ENCODE data around the gene TMEM236.

TMEM236 gene

GRCh38 chr10:17817790-17818189 is 65.8 kb downstream of the TMEM236 start:
- TF ChIP-seq NFIC (IDR thresholded peaks at IDR 0.05) (no peak), RAD21 (IDR thresholded peaks at IDR 0.05; ENCODE audit: low read depth) (no peak), ZBTB7A (IDR thresholded peaks at IDR 0.05; ENCODE audit: low read depth) (no peak), USF1 (IDR thresholded peaks at IDR 0.05) (no peak), TAF1 (IDR thresholded peaks at IDR 0.05; ENCODE audit: low read depth) (no peak), EP300 (IDR thresholded peaks at IDR 0.05; ENCODE audit: borderline replicate concordance) (no peak), TCF12 (IDR thresholded peaks at IDR 0.05; ENCODE audit: low read depth) (no peak), MAX (IDR thresholded peaks at IDR 0.05) (no peak), FOXM1 (IDR thresholded peaks at IDR 0.05; ENCODE audit: borderline replicate concordance, low read depth) (no peak), EGR1 (IDR thresholded peaks at IDR 0.05) (no peak), CEBPB (IDR thresholded peaks at IDR 0.05) (no peak), CREB1 (IDR thresholded peaks at IDR 0.05; ENCODE audit: low read depth) (no peak), REST (IDR thresholded peaks at IDR 0.05; ENCODE audit: low read depth) (no peak), YY1 (IDR thresholded peaks at IDR 0.05; ENCODE audit: low read depth) (no peak), TEAD4 (IDR thresholded peaks at IDR 0.05) (no peak)

- TF ChIP-seq REST (IDR thresholded peaks at IDR 0.05; ENCODE audit: low read depth) (no peak), CREB1 (IDR thresholded peaks at IDR 0.05; ENCODE audit: low read depth) (no peak), MAX (IDR thresholded peaks at IDR 0.05) (no peak), EGR1 (IDR thresholded peaks at IDR 0.05) (no peak), ZBTB7A (IDR thresholded peaks at IDR 0.05; ENCODE audit: low read depth) (no peak), YY1 (IDR thresholded peaks at IDR 0.05; ENCODE audit: low read depth) (no peak), NFIC (IDR thresholded peaks at IDR 0.05) (no peak)
Observed at GRCh38 chr10:17819836-17820235, 67.8 kb downstream of the TMEM236 start.

- TF ChIP-seq REST (IDR thresholded peaks at IDR 0.05; ENCODE audit: low read depth) (no peak), NFIC (IDR thresholded peaks at IDR 0.05) (no peak), EP300 (IDR thresholded peaks at IDR 0.05; ENCODE audit: borderline replicate concordance) (no peak), ZBTB7A (IDR thresholded peaks at IDR 0.05; ENCODE audit: low read depth) (no peak), MAX (IDR thresholded peaks at IDR 0.05) (no peak), CREB1 (IDR thresholded peaks at IDR 0.05; ENCODE audit: low read depth) (no peak), USF1 (IDR thresholded peaks at IDR 0.05) (no peak), YY1 (IDR thresholded peaks at IDR 0.05; ENCODE audit: low read depth) (no peak), TEAD4 (IDR thresholded peaks at IDR 0.05) (no peak), TCF12 (IDR thresholded peaks at IDR 0.05; ENCODE audit: low read depth) (no peak), EGR1 (IDR thresholded peaks at IDR 0.05) (no peak), TAF1 (IDR thresholded peaks at IDR 0.05; ENCODE audit: low read depth) (no peak), RAD21 (IDR thresholded peaks at IDR 0.05; ENCODE audit: low read depth) (no peak), CEBPB (IDR thresholded peaks at IDR 0.05) (no peak), FOXM1 (IDR thresholded peaks at IDR 0.05; ENCODE audit: borderline replicate concordance, low read depth) (no peak)
Observed at GRCh38 chr10:17820943-17821342, 68.9 kb downstream of the TMEM236 start.

- TF ChIP-seq YY1 (IDR thresholded peaks at IDR 0.05; ENCODE audit: low read depth) = no peak
- TF ChIP-seq EGR1 (IDR thresholded peaks at IDR 0.05) = no peak
Observed at GRCh38 chr10:17821893-17822292, 69.9 kb downstream of the TMEM236 start.

GRCh38 chr10:17831341-17831740 is 79.3 kb downstream of the TMEM236 start:
- TF ChIP-seq TEAD4 (IDR thresholded peaks at IDR 0.05) (no peak), RAD21 (IDR thresholded peaks at IDR 0.05; ENCODE audit: low read depth) (no peak), FOXM1 (IDR thresholded peaks at IDR 0.05; ENCODE audit: borderline replicate concordance, low read depth) (no peak), NFIC (IDR thresholded peaks at IDR 0.05) (no peak), EGR1 (IDR thresholded peaks at IDR 0.05) (no peak), MAX (IDR thresholded peaks at IDR 0.05) (no peak), ZBTB7A (IDR thresholded peaks at IDR 0.05; ENCODE audit: low read depth) (no peak), YY1 (IDR thresholded peaks at IDR 0.05; ENCODE audit: low read depth) (no peak), TAF1 (IDR thresholded peaks at IDR 0.05; ENCODE audit: low read depth) (no peak), CREB1 (IDR thresholded peaks at IDR 0.05; ENCODE audit: low read depth) (no peak), REST (IDR thresholded peaks at IDR 0.05; ENCODE audit: low read depth) (no peak)

Measured in Ishikawa (cell line).